Tibial artery (tissue), 4 donors: Measurements from ENCODE around the gene INTS14.

ENCODE experiments used
- DNase-seq, 2 donors: peaks; one replicate each; pipeline ENCODE4 v3.0.0-alpha.2; 2019
- H3K27ac ChIP-seq, 2 donors: fragments of 200-600 bp; sonication (generic) in 1 of 2; 1 replicate in 1 of 2; 2 replicates in 1 of 2; pipeline ENCODE4 v1.5.1; 2018 to 2019; ENCODE audit warnings: mild to moderate bottlenecking in 1 of 2
- H3K27me3 ChIP-seq, 2 donors: fragments of 200-600 bp; sonication (generic) in 1 of 2; one replicate each; pipeline versions ENCODE4 v1.5.1 to v1.6.0; 2016 to 2019
- H3K36me3 ChIP-seq, 3 donors: fragments of 200-600 bp; sonication (generic) in 2 of 3; one replicate each; pipeline ENCODE4 v1.5.1; 2016 to 2019; ENCODE audit warnings: mild to moderate bottlenecking in 2 of 3
- H3K4me1 ChIP-seq, 4 donors: fragments of 200-600 bp; sonication (generic) in 2 of 4; 1 replicate in 3 of 4; 2 replicates in 1 of 4; pipeline ENCODE4 v1.5.1; 2016 to 2019
- H3K4me3 ChIP-seq, 2 donors: fragments of 200-600 bp; sonication (generic) in 1 of 2; 1 replicate in 1 of 2; 2 replicates in 1 of 2; pipeline ENCODE4 v1.5.1; 2018 to 2019; ENCODE audit warnings: mild to moderate bottlenecking in 2 of 2
- H3K9me3 ChIP-seq, 3 donors: fragments of 200-600 bp; sonication (generic) in 1 of 3; one replicate each; pipeline ENCODE4 v1.5.1; 2016 to 2019
- CTCF ChIP-seq, 2 experiments: fragments of 200-600 bp in 1 of 2; fragments of 450-650 bp in 1 of 2; IDR thresholded peaks; one replicate each; pipeline ENCODE4 v1.5.1; 2017 to 2019; ENCODE audit warnings: antibody characterized with exemption in 2 of 2, mild to moderate bottlenecking in 1 of 2, moderate library complexity in 1 of 2
- intact Hi-C: fragments of 100-400 bp; cut with DNase I; formaldehyde crosslinking; loops from one replicate; pipeline ENCODE4 v1.15.0; 2023; ENCODE audit warnings: low total_unique reads

The INTS14 gene

GRCh38 chr15:65653341-65653740, 42.4 kb upstream of the INTS14 start:
- H3K27ac ChIP-seq, result no peak overlapping the region
- H3K4me3 ChIP-seq, result no peak overlapping the region
- intact Hi-C loops, result no loop called here
- no peaks in the 10 kb centered on the region for H3K4me1 ChIP-seq
- peaks cover 0 to 47% (median 16%) of the 10 kb centered on the region in 3 donors for H3K36me3 ChIP-seq
- no peak for TF ChIP-seq CTCF (IDR thresholded peaks at IDR 0.05)
- H3K27me3 ChIP-seq, result no peaks in the 10 kb centered on the region
- DNase-seq, result no peak
- H3K9me3 ChIP-seq, result no peaks in the 10 kb centered on the region

- H3K36me3 ChIP-seq, result peaks cover 0 to 34% (median 16%) of the 10 kb centered on the region in 3 donors
- H3K27me3 ChIP-seq, result no peaks in the 10 kb centered on the region
- no peaks in the 10 kb centered on the region for H3K9me3 ChIP-seq
- H3K27ac ChIP-seq, result no peak overlapping the region
- no peak overlapping the region for H3K4me3 ChIP-seq
- DNase-seq, result no peak
- no peaks in the 10 kb centered on the region for H3K4me1 ChIP-seq
- no peak for TF ChIP-seq CTCF (IDR thresholded peaks at IDR 0.05)
- intact Hi-C loops, result no loop called here
Observed at GRCh38 chr15:65651831-65652749, 41.2 kb upstream of the INTS14 start.

GRCh38 chr15:65651042-65651322, 40.1 kb upstream of the INTS14 start:
- H3K9me3 ChIP-seq, result no peaks in the 10 kb centered on the region
- TF ChIP-seq CTCF (IDR thresholded peaks at IDR 0.05), result no peak
- peaks cover 0 to 33% (median 16%) of the 10 kb centered on the region in 3 donors for H3K36me3 ChIP-seq
- no peaks in the 10 kb centered on the region for H3K4me1 ChIP-seq
- no peaks in the 10 kb centered on the region for H3K27me3 ChIP-seq
- DNase-seq, result no peak
- H3K27ac ChIP-seq, result no peak overlapping the region
- no peak overlapping the region for H3K4me3 ChIP-seq
- intact Hi-C loops, result no loop called here

- peaks cover 0 to 29% (median 10%) of the 10 kb centered on the region in 3 donors for H3K36me3 ChIP-seq
- H3K27me3 ChIP-seq, result no peaks in the 10 kb centered on the region
- H3K9me3 ChIP-seq, result no peaks in the 10 kb centered on the region
- no peak overlapping the region for H3K27ac ChIP-seq
- TF ChIP-seq CTCF (IDR thresholded peaks at IDR 0.05), result no peak
- H3K4me3 ChIP-seq, result no peak overlapping the region
- no peak for DNase-seq
- no peaks in the 10 kb centered on the region for H3K4me1 ChIP-seq
- intact Hi-C loops, result no loop called here
Observed at GRCh38 chr15:65650312-65651041, 39.5 kb upstream of the INTS14 start.

- Histone ChIP-seq H3K9me3 (no peaks in the 10 kb centered on the region), H3K27me3 (no peaks in the 10 kb centered on the region), H3K4me3 (no peak overlapping the region), H3K36me3 (peaks cover 0 to 7% (median under 1%) of the 10 kb centered on the region in 3 donors), H3K27ac (no peak overlapping the region), H3K4me1 (no peaks in the 10 kb centered on the region)
- DNase-seq, result no peak
- no peak for TF ChIP-seq CTCF (IDR thresholded peaks at IDR 0.05)
- intact Hi-C loops, result no loop called here
Observed at GRCh38 chr15:65646486-65646885, 35.6 kb upstream of the INTS14 start.
